Fibroblast of villous mesenchyme (primary cell): ENCODE measurements around the gene LATS2. TPM values are rescaled to one million over a fixed set of nuclear protein-coding genes. Genes with fewer than 3 reads are reported as not detected.

Source experiments
- DNase-seq: peaks from one replicate; pipeline ENCODE4 v3.0.0-alpha.2; 2010; ENCODE audit warnings: low read depth
- H3K4me3 ChIP-seq: 2 replicates; pipeline ENCODE4 v1.5.1; 2011; ENCODE audit warnings: low read depth, mild to moderate bottlenecking, low read length
- total RNA-seq: library from RNA; depleted of rRNA; stranded (reverse); fragments of >200 nt; gene quantifications from 2 replicates; pipeline ENCODE4 v1.2.3, GENCODE V29; 2012
- TF ChIP-seq, protein P1 (sequence below): IDR thresholded peaks from 2 replicates; pipeline ENCODE4 v1.5.1; 2012; ENCODE audit warnings: low read depth, mild to moderate bottlenecking, low read length; ENCODE audit not compliant: insufficient read depth

The LATS2 gene
- total RNA-seq, 1 donor: 32.0 TPM

DNA sequence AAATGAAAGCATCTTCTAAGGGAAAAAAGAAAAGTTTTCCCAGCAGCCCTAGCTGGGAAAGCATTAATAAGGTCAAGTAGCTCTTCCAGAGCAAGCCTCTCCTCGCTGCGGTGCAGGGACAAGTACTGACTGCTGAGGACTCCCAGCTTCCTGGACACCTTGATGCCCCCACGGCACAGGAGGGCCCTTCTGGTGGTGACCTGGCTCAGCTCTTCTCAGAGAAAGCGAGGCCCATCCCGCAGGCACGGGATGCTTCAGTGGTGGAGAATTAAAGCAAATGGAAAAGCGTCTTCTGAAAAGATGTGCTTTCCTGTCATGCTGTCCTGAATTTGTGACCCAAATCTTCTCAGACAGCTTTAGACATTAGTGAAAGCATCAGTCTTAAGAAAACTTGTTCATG lies 38.8 kb upstream of the LATS2 start:
- no peak overlapping the region for H3K4me3 ChIP-seq
- no peak for DNase-seq
- TF ChIP-seq, protein P1, sequence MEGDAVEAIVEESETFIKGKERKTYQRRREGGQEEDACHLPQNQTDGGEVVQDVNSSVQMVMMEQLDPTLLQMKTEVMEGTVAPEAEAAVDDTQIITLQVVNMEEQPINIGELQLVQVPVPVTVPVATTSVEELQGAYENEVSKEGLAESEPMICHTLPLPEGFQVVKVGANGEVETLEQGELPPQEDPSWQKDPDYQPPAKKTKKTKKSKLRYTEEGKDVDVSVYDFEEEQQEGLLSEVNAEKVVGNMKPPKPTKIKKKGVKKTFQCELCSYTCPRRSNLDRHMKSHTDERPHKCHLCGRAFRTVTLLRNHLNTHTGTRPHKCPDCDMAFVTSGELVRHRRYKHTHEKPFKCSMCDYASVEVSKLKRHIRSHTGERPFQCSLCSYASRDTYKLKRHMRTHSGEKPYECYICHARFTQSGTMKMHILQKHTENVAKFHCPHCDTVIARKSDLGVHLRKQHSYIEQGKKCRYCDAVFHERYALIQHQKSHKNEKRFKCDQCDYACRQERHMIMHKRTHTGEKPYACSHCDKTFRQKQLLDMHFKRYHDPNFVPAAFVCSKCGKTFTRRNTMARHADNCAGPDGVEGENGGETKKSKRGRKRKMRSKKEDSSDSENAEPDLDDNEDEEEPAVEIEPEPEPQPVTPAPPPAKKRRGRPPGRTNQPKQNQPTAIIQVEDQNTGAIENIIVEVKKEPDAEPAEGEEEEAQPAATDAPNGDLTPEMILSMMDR: no peak

DNA sequence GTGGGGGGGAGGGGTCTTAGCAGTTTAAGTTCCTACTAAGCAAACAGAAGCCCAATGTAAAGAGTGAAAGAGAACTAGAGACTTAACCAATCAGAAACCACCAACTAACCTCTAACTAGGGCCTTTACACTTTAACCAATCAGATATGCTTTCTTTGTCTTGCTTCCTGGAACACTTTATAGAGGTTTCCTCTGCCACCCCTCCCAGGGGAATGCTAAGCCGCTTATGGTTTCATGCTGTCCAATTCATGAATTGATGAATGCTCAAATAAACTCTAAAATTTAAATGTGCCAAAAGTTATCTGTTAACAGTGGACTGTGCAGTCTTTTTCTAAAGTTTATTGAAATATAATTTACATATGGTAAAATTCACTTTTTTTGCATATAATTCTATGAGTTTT lies 33.9 kb upstream of the LATS2 start:
- TF ChIP-seq, protein P1: no peak
- no peak for DNase-seq
- no peak overlapping the region for H3K4me3 ChIP-seq

DNA sequence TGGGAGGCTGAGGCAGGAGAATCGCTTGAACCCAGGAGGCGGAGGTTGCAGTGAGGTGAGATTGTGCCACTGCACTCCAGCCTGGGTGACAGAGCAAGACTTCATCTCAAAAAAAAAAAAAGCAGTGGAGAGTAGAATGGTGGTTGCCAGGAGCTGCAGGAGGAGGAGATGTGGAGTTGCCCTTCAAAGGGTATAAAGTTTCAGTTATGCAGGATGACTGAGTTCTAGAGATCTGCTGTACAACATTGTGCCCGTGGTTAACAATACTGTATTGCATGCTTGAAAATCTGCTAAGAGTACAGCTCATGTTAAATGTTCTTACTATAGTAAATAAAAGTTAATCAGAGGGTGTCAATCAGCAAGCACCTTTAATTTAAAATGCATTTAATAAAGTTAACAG lies 28.4 kb upstream of the LATS2 start:
- no peak overlapping the region for H3K4me3 ChIP-seq
- no peak for DNase-seq

DNA sequence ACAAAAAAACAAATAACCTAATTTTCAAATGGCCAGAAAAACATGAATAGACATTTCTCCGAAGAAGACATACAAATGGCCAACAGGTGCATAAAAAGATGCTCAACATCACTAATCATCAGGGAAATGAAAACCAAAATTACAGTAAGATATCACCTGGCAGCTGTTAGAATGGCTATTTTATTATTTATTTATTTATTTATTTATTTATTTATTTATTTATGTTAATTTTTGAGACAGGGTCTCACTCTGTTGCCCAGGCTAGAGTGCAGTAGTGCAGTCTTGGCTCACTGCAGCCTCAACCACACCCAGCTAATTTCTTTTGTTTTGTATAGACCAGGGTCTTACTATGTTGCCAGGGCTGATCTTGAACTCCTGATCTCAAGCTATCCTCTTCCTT lies 27.1 kb upstream of the LATS2 start:
- no peak for DNase-seq
- TF ChIP-seq, protein P1: no peak
- no peak overlapping the region for H3K4me3 ChIP-seq

More for the DNA sequence above, 28.4 kb upstream of the LATS2 start:
- TF ChIP-seq, protein P1: no peak

DNA sequence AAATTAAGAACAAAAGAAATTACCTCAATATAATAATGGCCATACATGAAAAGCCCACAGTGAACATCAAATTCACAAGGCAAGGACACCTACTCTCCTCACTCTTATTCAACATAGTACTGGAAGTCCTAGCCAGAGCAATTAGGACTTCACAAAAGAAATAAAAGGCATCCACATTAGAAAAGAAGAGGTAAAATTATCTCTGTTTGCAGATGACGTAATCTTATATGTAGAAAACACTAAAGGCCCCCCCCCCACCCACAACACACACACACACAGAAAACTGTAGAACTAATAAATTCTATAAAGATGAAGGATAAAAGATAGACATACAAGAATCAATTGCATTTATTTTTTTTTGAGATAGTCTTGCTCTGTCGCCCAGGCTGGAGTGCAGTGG lies 25.5 kb upstream of the LATS2 start:
- DNase-seq: no peak
- H3K4me3 ChIP-seq: no peak overlapping the region
- TF ChIP-seq, protein P1: no peak

DNA sequence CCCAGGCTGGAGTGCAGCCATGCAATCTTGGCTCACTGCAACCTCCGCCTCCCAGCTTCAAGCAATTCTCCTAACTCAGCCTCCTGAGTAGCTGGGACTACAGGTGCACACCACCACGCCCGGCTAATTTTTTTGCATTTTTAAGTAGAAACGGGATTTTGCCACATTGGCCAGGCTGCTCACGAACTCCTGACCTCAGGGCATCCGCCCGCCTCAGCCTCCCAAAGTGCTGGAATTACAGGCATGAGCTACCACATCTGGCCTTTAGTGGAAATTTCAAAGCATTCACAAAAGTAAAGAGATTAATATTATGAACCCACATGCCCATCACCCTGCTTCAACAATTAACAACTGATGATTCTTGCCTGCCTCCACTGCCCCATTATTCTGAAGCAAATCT lies 20.5 kb upstream of the LATS2 start:
- DNase-seq: no peak
- H3K4me3 ChIP-seq: no peak overlapping the region
- TF ChIP-seq, protein P1: no peak

DNA sequence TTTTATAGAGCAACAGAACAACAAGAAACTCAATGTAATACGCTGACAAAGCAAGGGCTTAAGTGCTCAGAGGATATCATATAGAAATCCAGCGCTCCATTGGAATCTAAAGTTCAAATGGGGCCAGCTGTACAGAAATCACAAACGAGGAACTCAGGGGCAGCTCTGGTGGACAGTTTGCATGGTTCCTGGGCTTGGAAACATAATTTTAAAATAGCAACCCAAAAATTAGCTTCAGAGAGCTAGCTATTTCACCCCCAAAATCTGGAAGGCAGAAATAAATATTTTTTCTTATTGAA lies 19.2 kb upstream of the LATS2 start:
- DNase-seq: no peak
- H3K4me3 ChIP-seq: peak overlapping the region; percentile 7
- TF ChIP-seq, protein P1: no peak
